Measurements from ENCODE around the gene FGF3. TPM values are rescaled to one million over a fixed set of nuclear protein-coding genes. Genes with fewer than 3 reads are reported as not detected.
"Not testable (repeated sequence)": the region's sequence is repeated elsewhere in the genome, so short reads cannot be mapped to it uniquely, and the experiment has no call there.

The FGF3 gene
- total RNA-seq, 1 donor from 2014 or later: not detected

GRCh38 chr11:69771466-69771865 lies 47.8 kb downstream of the FGF3 start:
- no peak for TF ChIP-seq EZH2 (IDR thresholded peaks at IDR 0.05; ENCODE audit: insufficient read depth, low read length)
- no peak for TF ChIP-seq CTCF (IDR thresholded peaks at IDR 0.05; ENCODE audit: insufficient read depth, low read depth, low read length)
- H3K79me2 ChIP-seq (ENCODE audit: insufficient read depth, low read length): no peaks in the 10 kb centered on the region
- Mint-ChIP-seq H3K9me3 (ENCODE audit: unreplicated experiment) (peaks cover 7% of the 10 kb centered on the region), H3K4me3 (ENCODE audit: unreplicated experiment) (no peak overlapping the region), H3K36me3 (ENCODE audit: low read depth, unreplicated experiment) (no peaks in the 10 kb centered on the region), H3K27me3 (ENCODE audit: low read depth, unreplicated experiment) (peaks cover 60% of the 10 kb centered on the region), H3K4me1 (ENCODE audit: low read depth, unreplicated experiment) (no peaks in the 10 kb centered on the region), H3K27ac (ENCODE audit: unreplicated experiment) (no peak overlapping the region)
- no peaks in the 10 kb centered on the region for H3K9me3 ChIP-seq (ENCODE audit: insufficient read depth, low read depth, low read length)
- H3K9ac ChIP-seq (ENCODE audit: low read length): no peak overlapping the region
- no peaks in the 10 kb centered on the region for H4K20me1 ChIP-seq (ENCODE audit: insufficient read depth, low read length)
- DNase-seq (ENCODE audit: low read depth): no peak
- no peak overlapping the region for H2AFZ ChIP-seq (ENCODE audit: low read depth, low read length)
- no peaks in the 10 kb centered on the region for H3K4me1 ChIP-seq (ENCODE audit: insufficient read depth, low read length)
- peaks cover 56% of the 10 kb centered on the region for H3K27me3 ChIP-seq (ENCODE audit: insufficient read depth, low read length)
- H3K4me2 ChIP-seq (ENCODE audit: low read length): no peak overlapping the region
- no peak overlapping the region for H3K27ac ChIP-seq (ENCODE audit: low read depth, low read length)
- H3K4me3 ChIP-seq (ENCODE audit: insufficient read depth, low read depth, low read length): no peak overlapping the region
- no peaks in the 10 kb centered on the region for H3K36me3 ChIP-seq (ENCODE audit: insufficient read depth, low read length)
- no peak for FAIRE-seq

- no peak overlapping the region for H3K27ac Mint-ChIP-seq (ENCODE audit: unreplicated experiment)
- H3K27me3 Mint-ChIP-seq (ENCODE audit: low read depth, unreplicated experiment): peaks cover 56% of the 10 kb centered on the region
- Histone ChIP-seq H3K9ac (ENCODE audit: low read length) (no peak overlapping the region), H3K27me3 (ENCODE audit: insufficient read depth, low read length) (peaks cover 49% of the 10 kb centered on the region), H3K27ac (ENCODE audit: low read depth, low read length) (no peak overlapping the region), H3K4me2 (ENCODE audit: low read length) (no peak overlapping the region), H4K20me1 (ENCODE audit: insufficient read depth, low read length) (no peaks in the 10 kb centered on the region), H3K36me3 (ENCODE audit: insufficient read depth, low read length) (no peaks in the 10 kb centered on the region), H3K4me3 (ENCODE audit: insufficient read depth, low read depth, low read length) (no peak overlapping the region), H3K4me1 (ENCODE audit: insufficient read depth, low read length) (no peaks in the 10 kb centered on the region), H3K79me2 (ENCODE audit: insufficient read depth, low read length) (no peaks in the 10 kb centered on the region), H3K9me3 (ENCODE audit: insufficient read depth, low read depth, low read length) (no peaks in the 10 kb centered on the region), H2AFZ (ENCODE audit: low read depth, low read length) (no peak overlapping the region)
- TF ChIP-seq CTCF (IDR thresholded peaks at IDR 0.05; ENCODE audit: insufficient read depth, low read depth, low read length) (no peak), EZH2 (IDR thresholded peaks at IDR 0.05; ENCODE audit: insufficient read depth, low read length) (no peak)
- no peaks in the 10 kb centered on the region for H3K4me1 Mint-ChIP-seq (ENCODE audit: low read depth, unreplicated experiment)
- FAIRE-seq: no peak
- peaks cover 7% of the 10 kb centered on the region for H3K9me3 Mint-ChIP-seq (ENCODE audit: unreplicated experiment)
- H3K36me3 Mint-ChIP-seq (ENCODE audit: low read depth, unreplicated experiment): no peaks in the 10 kb centered on the region
- no peak for DNase-seq (ENCODE audit: low read depth)
- no peak overlapping the region for H3K4me3 Mint-ChIP-seq (ENCODE audit: unreplicated experiment)
These were observed 48.7 kb downstream of the FGF3 start for GRCh38 chr11:69770540-69770939.

DNA sequence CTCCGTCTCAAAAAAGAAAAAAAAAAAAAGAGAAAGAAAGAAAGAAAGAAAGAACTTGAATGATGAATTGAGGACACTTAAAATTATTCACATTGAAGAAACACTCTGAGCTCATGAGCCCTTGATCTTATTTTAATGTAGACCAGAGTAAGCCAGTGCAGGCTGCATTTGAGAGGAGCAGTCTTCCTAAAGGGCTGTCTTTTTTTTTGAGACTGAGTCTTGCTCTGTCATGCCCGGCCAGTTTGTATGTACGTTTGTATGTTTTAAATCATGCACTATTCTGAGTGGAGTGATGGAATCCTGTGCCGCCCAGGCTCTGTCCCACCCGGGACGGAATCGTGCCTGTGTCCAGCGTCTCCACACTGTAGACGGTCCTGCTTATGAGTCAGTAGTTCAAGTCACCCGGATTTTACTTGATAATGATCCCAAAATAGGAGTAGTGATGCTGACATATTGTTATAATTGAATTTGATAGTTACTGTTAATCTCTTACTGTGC lies 53.7 kb downstream of the FGF3 start:
- FAIRE-seq (no peak), DNase-seq (ENCODE audit: low read depth) (no peak)
- Histone ChIP-seq H2AFZ (ENCODE audit: low read depth, low read length) (no peak overlapping the region), H3K27me3 (ENCODE audit: insufficient read depth, low read length) (peaks cover 20% of the 10 kb centered on the region), H3K4me3 (ENCODE audit: insufficient read depth, low read depth, low read length) (no peak overlapping the region), H3K9me3 (ENCODE audit: insufficient read depth, low read depth, low read length) (peaks cover 5% of the 10 kb centered on the region), H3K79me2 (ENCODE audit: insufficient read depth, low read length) (no peaks in the 10 kb centered on the region), H3K27ac (ENCODE audit: low read depth, low read length) (no peak overlapping the region), H4K20me1 (ENCODE audit: insufficient read depth, low read length) (no peaks in the 10 kb centered on the region), H3K4me2 (ENCODE audit: low read length) (no peak overlapping the region), H3K9ac (ENCODE audit: low read length) (no peak overlapping the region), H3K36me3 (ENCODE audit: insufficient read depth, low read length) (no peaks in the 10 kb centered on the region), H3K4me1 (ENCODE audit: insufficient read depth, low read length) (no peaks in the 10 kb centered on the region)
- H3K9me3 Mint-ChIP-seq (ENCODE audit: unreplicated experiment): peaks cover 7% of the 10 kb centered on the region
- H3K4me3 Mint-ChIP-seq (ENCODE audit: unreplicated experiment): no peak overlapping the region
- H3K27me3 Mint-ChIP-seq (ENCODE audit: low read depth, unreplicated experiment): peaks cover 47% of the 10 kb centered on the region
- TF ChIP-seq EZH2 (IDR thresholded peaks at IDR 0.05; ENCODE audit: insufficient read depth, low read length) (no peak), CTCF (IDR thresholded peaks at IDR 0.05; ENCODE audit: insufficient read depth, low read depth, low read length) (no peak)
- H3K36me3 Mint-ChIP-seq (ENCODE audit: low read depth, unreplicated experiment): no peaks in the 10 kb centered on the region
- H3K4me1 Mint-ChIP-seq (ENCODE audit: low read depth, unreplicated experiment): no peaks in the 10 kb centered on the region
- no peak overlapping the region for H3K27ac Mint-ChIP-seq (ENCODE audit: unreplicated experiment)

GRCh38 chr11:69764918-69765317 lies 54.3 kb downstream of the FGF3 start:
- H3K79me2 ChIP-seq (ENCODE audit: insufficient read depth, low read length); H3K4me1 ChIP-seq (ENCODE audit: insufficient read depth, low read length); H3K4me3 Mint-ChIP-seq (ENCODE audit: unreplicated experiment); DNase-seq (ENCODE audit: low read depth); FAIRE-seq; H3K4me1 Mint-ChIP-seq (ENCODE audit: low read depth, unreplicated experiment); H3K27ac ChIP-seq (ENCODE audit: low read depth, low read length); H3K27ac Mint-ChIP-seq (ENCODE audit: unreplicated experiment); H3K4me2 ChIP-seq (ENCODE audit: low read length); H4K20me1 ChIP-seq (ENCODE audit: insufficient read depth, low read length); H3K9me3 Mint-ChIP-seq (ENCODE audit: unreplicated experiment); H3K36me3 ChIP-seq (ENCODE audit: insufficient read depth, low read length); H2AFZ ChIP-seq (ENCODE audit: low read depth, low read length); H3K4me3 ChIP-seq (ENCODE audit: insufficient read depth, low read depth, low read length); H3K9ac ChIP-seq (ENCODE audit: low read length); H3K9me3 ChIP-seq (ENCODE audit: insufficient read depth, low read depth, low read length); H3K36me3 Mint-ChIP-seq (ENCODE audit: low read depth, unreplicated experiment): not testable (repeated sequence)
- peaks cover 16% of the 10 kb centered on the region for H3K27me3 ChIP-seq (ENCODE audit: insufficient read depth, low read length)
- H3K27me3 Mint-ChIP-seq (ENCODE audit: low read depth, unreplicated experiment): peaks cover 49% of the 10 kb centered on the region

Measured in astrocyte (in vitro differentiated cells and primary cell).